Sigmoid colon (tissue), 7 donors: Measurements from ENCODE around the gene ZNF362. TPM values are rescaled to one million over a fixed set of nuclear protein-coding genes. Genes with fewer than 3 reads are reported as not detected.

Experiments
- DNase-seq: peaks from one replicate; pipeline ENCODE4 v3.0.0-alpha.2; 2019
- H3K27ac ChIP-seq, 4 donors: fragments of 200-600 bp; sonication (generic); one replicate each; pipeline ENCODE4 v1.5.1; 2016 to 2019; ENCODE audit warnings: mild to moderate bottlenecking in 1 of 4
- H3K27me3 ChIP-seq, 3 donors: fragments of 200-600 bp; sonication (generic); one replicate each; pipeline ENCODE4 v1.5.1; 2019; ENCODE audit warnings: mild to moderate bottlenecking in 1 of 3
- H3K36me3 ChIP-seq, 4 donors: fragments of 200-600 bp; sonication (generic); one replicate each; pipeline ENCODE4 v1.5.1; 2016 to 2019
- H3K4me1 ChIP-seq, 4 donors: fragments of 200-600 bp; sonication (generic); one replicate each; pipeline ENCODE4 v1.5.1; 2017 to 2019
- H3K4me3 ChIP-seq, 4 donors: fragments of 200-600 bp; sonication (generic); one replicate each; pipeline ENCODE4 v1.5.1; 2017 to 2019; ENCODE audit warnings: mild to moderate bottlenecking in 2 of 4, moderate library complexity in 1 of 4
- H3K9me3 ChIP-seq, 4 donors: fragments of 200-600 bp in 3 of 4; sonication (generic) in 3 of 4; one replicate each; pipeline versions ENCODE4 v1.5.1 to v1.6.1; 2013 to 2019
- EP300 ChIP-seq, 4 donors: sonication (generic); formaldehyde crosslinking; IDR thresholded peaks; one replicate each; pipeline ENCODE4 v1.6.1; 2017; ENCODE audit warnings: antibody characterized with exemption in 4 of 4
- POLR2A ChIP-seq, 2 donors: fragments of 450-650 bp; IDR thresholded peaks; one replicate each; pipeline ENCODE4 v1.6.1; 2016; ENCODE audit warnings: antibody characterized with exemption in 2 of 2, mild to moderate bottlenecking in 2 of 2, moderate library complexity in 2 of 2
- POLR2AphosphoS5 ChIP-seq, 4 donors: sonication (generic); formaldehyde crosslinking; IDR thresholded peaks; one replicate each; pipeline ENCODE4 v1.6.1; 2017; ENCODE audit warnings: antibody characterized with exemption in 4 of 4
- WGBS, 2 donors: extraction: QIAGEN DNeasy Blood & Tissue Kit; methylation state at CpG; one replicate each; pipeline ENCODE4 v1.1.7; 2013; 5-methylcytosine and 5-hydroxymethylcytosine counted together
- intact Hi-C: fragments of 100-400 bp; cut with DNase I; formaldehyde crosslinking; loops from one replicate; pipeline ENCODE4 v1.15.1; 2023
- polyA plus RNA-seq, 3 donors: library from polyadenylated mRNA; stranded (reverse); fragments of 200-250 nt; gene quantifications; one replicate each; pipeline ENCODE4 v1.2.3, GENCODE V29; 2013
- total RNA-seq, 4 donors: library from RNA; depleted of rRNA; stranded (reverse); fragments of >200 nt; gene quantifications; one replicate each; pipeline ENCODE4 v1.1.0, GENCODE V29; 2016
- TF ChIP-seq, protein P1 (sequence below), 4 experiments: fragments of 450-650 bp in 3 of 4; fragments of 200-600 bp in 1 of 4; IDR thresholded peaks; one replicate each; pipeline ENCODE4 v1.5.1; 2016 to 2019; ENCODE audit warnings: antibody characterized with exemption in 4 of 4, mild to moderate bottlenecking in 3 of 4, moderate library complexity in 2 of 4
- donor health status: healthy with polysubstance abuse.
- donor health status: Bipolar disorder and iron deficiency.
- donor health status: healthy.

The ZNF362 gene
- total and polyA plus RNA-seq, 7 donors, result 3.5 to 18.8 (median 11.2) TPM

- peak overlapping the region; percentile 21 to 73 (median 66) for H3K4me3 ChIP-seq
- intact Hi-C loops, result loop anchor here (1.0 to 2.0 kb wide), 2 partner anchors 73 to 128 kb away; partner anchors contain the start of gene TRIM62
Observed at GRCh38 chr1:33255347-33256220, 708 bp upstream of the ZNF362 start.

DNA sequence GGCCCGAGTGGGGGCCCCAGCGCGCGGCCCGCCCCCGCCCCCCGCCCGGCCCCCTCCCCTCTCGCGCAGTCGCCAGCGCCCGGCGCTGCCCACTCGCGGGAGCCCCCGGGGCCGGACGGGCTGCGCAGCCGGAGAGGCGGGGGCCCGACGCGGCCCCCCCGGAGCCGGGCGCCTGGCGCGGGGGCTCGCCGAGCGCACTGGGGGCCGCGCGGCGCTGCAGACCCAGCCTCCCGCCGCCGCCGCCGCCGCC is 146 bp upstream of the ZNF362 start:
- intact Hi-C loops, result no loop called here
- DNase-seq, result no peak
- no peaks in the 10 kb centered on the region for H3K9me3 ChIP-seq
- H3K4me3 ChIP-seq, result peak overlapping the region in 3 of 4 donors; percentile 66 to 73 (median 66)
- H3K27ac ChIP-seq, result peak overlapping the region; percentile 91 to 96 (median 93)
- TF ChIP-seq POLR2A (IDR thresholded peaks at IDR 0.05) (no peak), EP300 (IDR thresholded peaks at IDR 0.05) (no peak), POLR2AphosphoS5 (IDR thresholded peaks at IDR 0.05) (no peak)
- TF ChIP-seq, protein P1, sequence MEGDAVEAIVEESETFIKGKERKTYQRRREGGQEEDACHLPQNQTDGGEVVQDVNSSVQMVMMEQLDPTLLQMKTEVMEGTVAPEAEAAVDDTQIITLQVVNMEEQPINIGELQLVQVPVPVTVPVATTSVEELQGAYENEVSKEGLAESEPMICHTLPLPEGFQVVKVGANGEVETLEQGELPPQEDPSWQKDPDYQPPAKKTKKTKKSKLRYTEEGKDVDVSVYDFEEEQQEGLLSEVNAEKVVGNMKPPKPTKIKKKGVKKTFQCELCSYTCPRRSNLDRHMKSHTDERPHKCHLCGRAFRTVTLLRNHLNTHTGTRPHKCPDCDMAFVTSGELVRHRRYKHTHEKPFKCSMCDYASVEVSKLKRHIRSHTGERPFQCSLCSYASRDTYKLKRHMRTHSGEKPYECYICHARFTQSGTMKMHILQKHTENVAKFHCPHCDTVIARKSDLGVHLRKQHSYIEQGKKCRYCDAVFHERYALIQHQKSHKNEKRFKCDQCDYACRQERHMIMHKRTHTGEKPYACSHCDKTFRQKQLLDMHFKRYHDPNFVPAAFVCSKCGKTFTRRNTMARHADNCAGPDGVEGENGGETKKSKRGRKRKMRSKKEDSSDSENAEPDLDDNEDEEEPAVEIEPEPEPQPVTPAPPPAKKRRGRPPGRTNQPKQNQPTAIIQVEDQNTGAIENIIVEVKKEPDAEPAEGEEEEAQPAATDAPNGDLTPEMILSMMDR (IDR thresholded peaks at IDR 0.05), result no peak
- no peaks in the 10 kb centered on the region for H3K27me3 ChIP-seq
- peaks cover 0 to 46% (median 38%) of the 10 kb centered on the region in 4 donors for H3K4me1 ChIP-seq
- WGBS, 2 donors, result 0 to 1% methylated on average over 43 of the region's 43 CpGs
- H3K36me3 ChIP-seq, result no peaks in the 10 kb centered on the region

More at GRCh38 chr1:33255347-33256220, 708 bp upstream of the ZNF362 start:
- Histone ChIP-seq H3K27me3 (no peaks in the 10 kb centered on the region), H3K9me3 (no peaks in the 10 kb centered on the region), H3K27ac (peak overlapping the region; percentile 91 to 96 (median 93)), H3K4me1 (peaks cover 0 to 42% (median 33%) of the 10 kb centered on the region in 4 donors), H3K36me3 (no peaks in the 10 kb centered on the region)
- WGBS, 2 donors, result 2 to 5% methylated on average over 70 of the region's 70 CpGs
- TF ChIP-seq, protein P1 (IDR thresholded peaks at IDR 0.05), result no peak
- TF ChIP-seq POLR2A (IDR thresholded peaks at IDR 0.05) (peak; percentile 30 to 42), EP300 (IDR thresholded peaks at IDR 0.05) (no peak), POLR2AphosphoS5 (IDR thresholded peaks at IDR 0.05) (peak; percentile 36 to 79 (median 76))
- DNase-seq, result peak; percentile 89

GRCh38 chr1:33257207-33257771 is 997 bp downstream of the ZNF362 start:
- WGBS, 2 donors, result 1 to 2% methylated on average over 18 of the region's 18 CpGs
- Histone ChIP-seq H3K4me3 (peak overlapping the region; percentile 60 to 73 (median 66)), H3K4me1 (peaks cover 0 to 54% (median 47%) of the 10 kb centered on the region in 4 donors), H3K9me3 (no peaks in the 10 kb centered on the region), H3K27me3 (no peaks in the 10 kb centered on the region), H3K27ac (peak overlapping the region; percentile 84 to 91 (median 90)), H3K36me3 (no peaks in the 10 kb centered on the region)
- intact Hi-C loops, result no loop called here
- TF ChIP-seq POLR2A (IDR thresholded peaks at IDR 0.05) (no peak), POLR2AphosphoS5 (IDR thresholded peaks at IDR 0.05) (no peak), EP300 (IDR thresholded peaks at IDR 0.05) (no peak)
- TF ChIP-seq, protein P1 (IDR thresholded peaks at IDR 0.05), result no peak
- no peak for DNase-seq

GRCh38 chr1:33257772-33258712 is 1.8 kb downstream of the ZNF362 start:
- TF ChIP-seq POLR2A (IDR thresholded peaks at IDR 0.05) (no peak), POLR2AphosphoS5 (IDR thresholded peaks at IDR 0.05) (no peak), EP300 (IDR thresholded peaks at IDR 0.05) (no peak)
- TF ChIP-seq, protein P1 (IDR thresholded peaks at IDR 0.05), result no peak
- H3K9me3 ChIP-seq, result no peaks in the 10 kb centered on the region
- peak overlapping the region; percentile 84 to 91 (median 90) for H3K27ac ChIP-seq
- H3K4me1 ChIP-seq, result peaks cover 0 to 54% (median 47%) of the 10 kb centered on the region in 4 donors
- peak overlapping the region; percentile 60 to 73 (median 66) for H3K4me3 ChIP-seq
- WGBS, 2 donors, result 38 to 51% methylated on average over 19 of the region's 19 CpGs
- H3K27me3 ChIP-seq, result no peaks in the 10 kb centered on the region
- DNase-seq, result no peak
- intact Hi-C loops, result no loop called here
- peaks cover 0 to 3% (median 0%) of the 10 kb centered on the region in 4 donors for H3K36me3 ChIP-seq
